ENCODE data around the gene EDIL3.

GRCh38 chr5:84080908-84081307 lies 303.8 kb downstream of the EDIL3 start:
- TF ChIP-seq CTCF (IDR thresholded peaks at IDR 0.05) = no peak
- TF ChIP-seq POLR2A (IDR thresholded peaks at IDR 0.05) = no peak
